Brain microvascular endothelial cell (primary cell): ENCODE results near the gene VSIG10L.

ENCODE experiments used
- DNase-seq: peaks from one replicate; pipeline ENCODE4 v3.0.0-alpha.2; 2020
- H3K27ac ChIP-seq: fragments of 250-450 bp; sonication (Bioruptor Pico); 2 replicates; pipeline ENCODE4 v1.5.1; 2020; ENCODE audit warnings: mild to moderate bottlenecking, moderate library complexity
- H3K27me3 ChIP-seq: fragments of 250-450 bp; sonication (Bioruptor Pico); replicated peaks from 2 replicates; pipeline ENCODE4 v1.5.1; 2020; ENCODE audit warnings: mild to moderate bottlenecking
- H3K36me3 ChIP-seq: fragments of 250-450 bp; sonication (Bioruptor Pico); replicated peaks from 2 replicates; pipeline ENCODE4 v1.5.1; 2020; ENCODE audit warnings: mild to moderate bottlenecking
- H3K4me3 ChIP-seq: 2 replicates; pipeline ENCODE4 v1.5.1; 2011; ENCODE audit warnings: low read depth, mild to moderate bottlenecking, control low read depth, low read length, moderate library complexity
- CTCF ChIP-seq: IDR thresholded peaks from 2 replicates; pipeline ENCODE4 v1.5.1; 2011; ENCODE audit warnings: low read depth, mild to moderate bottlenecking, moderate library complexity, low read length, control low read depth, inconsistent platforms; ENCODE audit errors: missing control alignments
- in situ Hi-C: cut with HindIII; loops from 2 replicates; pipeline ENCODE4 v1.10.0; 2017; ENCODE audit warnings: low sequenced_read_pairs, low pct_ligation_motif_present

Gene VSIG10L

GRCh38 chr19:51382004-51382403, 40.1 kb upstream of the VSIG10L start:
- in situ Hi-C loops = no loop called here
- H3K4me3 ChIP-seq = no peak overlapping the region
- no peaks in the 10 kb centered on the region for H3K27me3 ChIP-seq
- no peak for DNase-seq
- H3K36me3 ChIP-seq = no peaks in the 10 kb centered on the region
- TF ChIP-seq CTCF = no peak
- no peak overlapping the region for H3K27ac ChIP-seq

GRCh38 chr19:51380379-51380778, 38.4 kb upstream of the VSIG10L start:
- TF ChIP-seq CTCF = no peak
- no peaks in the 10 kb centered on the region for H3K27me3 ChIP-seq
- H3K27ac ChIP-seq = no peak overlapping the region
- in situ Hi-C loops = no loop called here
- no peak for DNase-seq
- H3K4me3 ChIP-seq = no peak overlapping the region
- no peaks in the 10 kb centered on the region for H3K36me3 ChIP-seq

GRCh38 chr19:51377422-51377821, 35.5 kb upstream of the VSIG10L start:
- H3K36me3 ChIP-seq = no peaks in the 10 kb centered on the region
- no peak for TF ChIP-seq CTCF
- in situ Hi-C loops = no loop called here
- no peak overlapping the region for H3K4me3 ChIP-seq
- DNase-seq = no peak
- no peaks in the 10 kb centered on the region for H3K27me3 ChIP-seq
- H3K27ac ChIP-seq = no peak overlapping the region

- no peaks in the 10 kb centered on the region for H3K36me3 ChIP-seq
- no peak for DNase-seq
- H3K4me3 ChIP-seq = no peak overlapping the region
- no peaks in the 10 kb centered on the region for H3K27me3 ChIP-seq
- in situ Hi-C loops = no loop called here
- no peak for TF ChIP-seq CTCF
- no peak overlapping the region for H3K27ac ChIP-seq
Observed at GRCh38 chr19:51375504-51376221, 33.7 kb upstream of the VSIG10L start.

- Histone ChIP-seq H3K27ac (no peak within 1 kb of the TSS), H3K36me3 (no peaks in the 10 kb centered on the region), H3K27me3 (no peaks in the 10 kb centered on the region), H3K4me3 (no peak within 1 kb of the TSS)
- in situ Hi-C loops = no loop called here
- no peak for TF ChIP-seq CTCF
- no peak for DNase-seq
Observed at GRCh38 chr19:51372649-51373504, 30.9 kb upstream of the VSIG10L start, which contains the start of gene NKG7. Gene NKG7 (minus strand): TSS chr19:51372654. CDS start chr19:51372535, 119 bp downstream.
